Measurements from ENCODE around the gene YIPF2.

The YIPF2 gene

GRCh38 chr19:10923260-10924112, 5.0 kb downstream of the YIPF2 start:
- CTCF ChIA-PET, result no interaction called here
- Histone ChIP-seq H3K27me3 (replicated peaks in 2 of 5; ENCODE audit: control insufficient read depth in 4 of 5, insufficient read depth in 5 of 5, low read length in 4 of 5) (no peaks in the 10 kb centered on the region), H3K4me1 (ENCODE audit: control extremely low read depth in 1 of 4, control insufficient read depth in 4 of 4, insufficient read depth in 4 of 4, low read length in 3 of 4) (peaks cover 0 to 11% (median 10%) of the 10 kb centered on the region in 4 experiments), H3K9me3 (ENCODE audit: control extremely low read depth in 1 of 5, control insufficient read depth in 4 of 5, insufficient read depth in 2 of 5, low read depth in 1 of 5, low read length in 4 of 5) (no peaks in the 10 kb centered on the region), H3K27ac (ENCODE audit: insufficient read depth in 1 of 2, low read depth in 1 of 2, low read length in 2 of 2, poor library complexity in 1 of 2, severe bottlenecking in 2 of 2) (no peak overlapping the region), H3K4me3 (ENCODE audit: control insufficient read depth in 1 of 7, extremely low read depth in 1 of 7, insufficient read depth in 4 of 7, low read depth in 2 of 7, low read length in 6 of 7) (no peak overlapping the region), H3K36me3 (ENCODE audit: control insufficient read depth in 4 of 4, insufficient read depth in 4 of 4, low read length in 3 of 4) (peaks cover 6 to 67% (median 44%) of the 10 kb centered on the region in 4 experiments)
- WGBS (ENCODE audit: insufficient coverage), result over 99% methylated on average over 21 of the region's 29 CpGs
- DNase-seq, result no peak
- POLR2A ChIA-PET, result no interaction called here

- H3K4me3 ChIP-seq (ENCODE audit: control insufficient read depth in 1 of 7, extremely low read depth in 1 of 7, insufficient read depth in 4 of 7, low read depth in 2 of 7, low read length in 6 of 7), result no peak overlapping the region
- H3K36me3 ChIP-seq (ENCODE audit: control insufficient read depth in 4 of 4, insufficient read depth in 4 of 4, low read length in 3 of 4), result peaks cover 6 to 69% (median 46%) of the 10 kb centered on the region in 4 experiments
- no peak for DNase-seq
- peaks cover 0 to 5% (median 5%) of the 10 kb centered on the region in 4 experiments for H3K4me1 ChIP-seq (ENCODE audit: control extremely low read depth in 1 of 4, control insufficient read depth in 4 of 4, insufficient read depth in 4 of 4, low read length in 3 of 4)
- ChIA-PET CTCF (no interaction called here), POLR2A (no interaction called here)
- H3K27ac ChIP-seq (ENCODE audit: insufficient read depth in 1 of 2, low read depth in 1 of 2, low read length in 2 of 2, poor library complexity in 1 of 2, severe bottlenecking in 2 of 2), result no peak overlapping the region
- 100% methylated on average over 1 of the region's 13 CpGs for WGBS (ENCODE audit: insufficient coverage)
- no peaks in the 10 kb centered on the region for H3K9me3 ChIP-seq (ENCODE audit: control extremely low read depth in 1 of 5, control insufficient read depth in 4 of 5, insufficient read depth in 2 of 5, low read depth in 1 of 5, low read length in 4 of 5)
- no peaks in the 10 kb centered on the region for H3K27me3 ChIP-seq (replicated peaks in 2 of 5; ENCODE audit: control insufficient read depth in 4 of 5, insufficient read depth in 5 of 5, low read length in 4 of 5)
These were observed 5.8 kb downstream of the YIPF2 start for GRCh38 chr19:10922638-10923014.

- ChIA-PET POLR2A (no interaction called here), CTCF (no interaction called here)
These were observed 6.4 kb downstream of the YIPF2 start for GRCh38 chr19:10921910-10922637.

GRCh38 chr19:10921199-10921909, 7.1 kb downstream of the YIPF2 start:
- DNase-seq, result no peak
- Histone ChIP-seq H3K36me3 (ENCODE audit: control insufficient read depth in 4 of 4, insufficient read depth in 4 of 4, low read length in 3 of 4) (peaks cover 10 to 74% (median 48%) of the 10 kb centered on the region in 4 experiments), H3K4me3 (ENCODE audit: control insufficient read depth in 1 of 7, extremely low read depth in 1 of 7, insufficient read depth in 4 of 7, low read depth in 2 of 7, low read length in 6 of 7) (no peak overlapping the region), H3K4me1 (ENCODE audit: control extremely low read depth in 1 of 4, control insufficient read depth in 4 of 4, insufficient read depth in 4 of 4, low read length in 3 of 4) (no peaks in the 10 kb centered on the region), H3K27me3 (replicated peaks in 2 of 5; ENCODE audit: control insufficient read depth in 4 of 5, insufficient read depth in 5 of 5, low read length in 4 of 5) (no peaks in the 10 kb centered on the region), H3K9me3 (ENCODE audit: control extremely low read depth in 1 of 5, control insufficient read depth in 4 of 5, insufficient read depth in 2 of 5, low read depth in 1 of 5, low read length in 4 of 5) (no peaks in the 10 kb centered on the region), H3K27ac (ENCODE audit: insufficient read depth in 1 of 2, low read depth in 1 of 2, low read length in 2 of 2, poor library complexity in 1 of 2, severe bottlenecking in 2 of 2) (no peak overlapping the region)
- ChIA-PET POLR2A (no interaction called here), CTCF (no interaction called here)
- 92% methylated on average over 36 of the region's 43 CpGs for WGBS (ENCODE audit: insufficient coverage)

More at GRCh38 chr19:10921910-10922637, 6.4 kb downstream of the YIPF2 start:
- Histone ChIP-seq H3K4me1 (ENCODE audit: control extremely low read depth in 1 of 4, control insufficient read depth in 4 of 4, insufficient read depth in 4 of 4, low read length in 3 of 4) (no peaks in the 10 kb centered on the region), H3K4me3 (ENCODE audit: control insufficient read depth in 1 of 7, extremely low read depth in 1 of 7, insufficient read depth in 4 of 7, low read depth in 2 of 7, low read length in 6 of 7) (no peak overlapping the region), H3K27ac (ENCODE audit: insufficient read depth in 1 of 2, low read depth in 1 of 2, low read length in 2 of 2, poor library complexity in 1 of 2, severe bottlenecking in 2 of 2) (no peak overlapping the region), H3K9me3 (ENCODE audit: control extremely low read depth in 1 of 5, control insufficient read depth in 4 of 5, insufficient read depth in 2 of 5, low read depth in 1 of 5, low read length in 4 of 5) (no peaks in the 10 kb centered on the region), H3K27me3 (replicated peaks in 2 of 5; ENCODE audit: control insufficient read depth in 4 of 5, insufficient read depth in 5 of 5, low read length in 4 of 5) (no peaks in the 10 kb centered on the region), H3K36me3 (ENCODE audit: control insufficient read depth in 4 of 4, insufficient read depth in 4 of 4, low read length in 3 of 4) (peaks cover 6 to 69% (median 46%) of the 10 kb centered on the region in 4 experiments)
- DNase-seq, result no peak
- 93% methylated on average over 21 of the region's 33 CpGs for WGBS (ENCODE audit: insufficient coverage)

- Histone ChIP-seq H3K4me1 (ENCODE audit: control extremely low read depth in 1 of 4, control insufficient read depth in 4 of 4, insufficient read depth in 4 of 4, low read length in 3 of 4) (no peaks in the 10 kb centered on the region), H3K36me3 (ENCODE audit: control insufficient read depth in 4 of 4, insufficient read depth in 4 of 4, low read length in 3 of 4) (peaks cover 10 to 79% (median 50%) of the 10 kb centered on the region in 4 experiments), H3K9me3 (ENCODE audit: control extremely low read depth in 1 of 5, control insufficient read depth in 4 of 5, insufficient read depth in 2 of 5, low read depth in 1 of 5, low read length in 4 of 5) (no peaks in the 10 kb centered on the region), H3K4me3 (ENCODE audit: control insufficient read depth in 1 of 7, extremely low read depth in 1 of 7, insufficient read depth in 4 of 7, low read depth in 2 of 7, low read length in 6 of 7) (no peak overlapping the region), H3K27ac (ENCODE audit: insufficient read depth in 1 of 2, low read depth in 1 of 2, low read length in 2 of 2, poor library complexity in 1 of 2, severe bottlenecking in 2 of 2) (no peak overlapping the region), H3K27me3 (replicated peaks in 2 of 5; ENCODE audit: control insufficient read depth in 4 of 5, insufficient read depth in 5 of 5, low read length in 4 of 5) (no peaks in the 10 kb centered on the region)
- ChIA-PET CTCF (no interaction called here), POLR2A (no interaction called here)
- DNase-seq, result no peak
- WGBS (ENCODE audit: insufficient coverage), result 96% methylated on average over 15 of the region's 16 CpGs
These were observed 7.7 kb downstream of the YIPF2 start for GRCh38 chr19:10920781-10921180.

GRCh38 chr19:10920288-10920655, 8.2 kb downstream of the YIPF2 start:
- H3K4me3 ChIP-seq (ENCODE audit: control insufficient read depth in 1 of 7, extremely low read depth in 1 of 7, insufficient read depth in 4 of 7, low read depth in 2 of 7, low read length in 6 of 7), result no peak overlapping the region
- WGBS (ENCODE audit: insufficient coverage), result 96% methylated on average over 10 of the region's 10 CpGs
- H3K9me3 ChIP-seq (ENCODE audit: control extremely low read depth in 1 of 5, control insufficient read depth in 4 of 5, insufficient read depth in 2 of 5, low read depth in 1 of 5, low read length in 4 of 5), result no peaks in the 10 kb centered on the region
- no peaks in the 10 kb centered on the region for H3K27me3 ChIP-seq (replicated peaks in 2 of 5; ENCODE audit: control insufficient read depth in 4 of 5, insufficient read depth in 5 of 5, low read length in 4 of 5)
- CTCF ChIA-PET, result interaction anchor here (0.6 kb wide), 1 partner anchor 61 kb away, joined by 3 read pairs; no protein-coding TSS in a partner anchor
- H3K4me1 ChIP-seq (ENCODE audit: control extremely low read depth in 1 of 4, control insufficient read depth in 4 of 4, insufficient read depth in 4 of 4, low read length in 3 of 4), result no peaks in the 10 kb centered on the region
- H3K36me3 ChIP-seq (ENCODE audit: control insufficient read depth in 4 of 4, insufficient read depth in 4 of 4, low read length in 3 of 4), result peaks cover 7 to 76% (median 50%) of the 10 kb centered on the region in 4 experiments
- H3K27ac ChIP-seq (ENCODE audit: insufficient read depth in 1 of 2, low read depth in 1 of 2, low read length in 2 of 2, poor library complexity in 1 of 2, severe bottlenecking in 2 of 2), result no peak overlapping the region
- DNase-seq, result no peak
- POLR2A ChIA-PET, result no interaction called here

All from common myeloid progenitor, CD34-positive (primary cell).